Caco-2 (cell line): Measurements from ENCODE around the gene SLC4A9. TPM values are rescaled to one million over a fixed set of nuclear protein-coding genes. Genes with fewer than 3 reads are reported as not detected.

Source experiments
- BruUV-seq: library from RNA; stranded (reverse); fragments of 400-500 nt; replicated peaks from 2 replicates; lab custom pipeline; 2021; lab: Mats Ljungman, UMichigan
- CTCF ChIA-PET: fragments of 300-600 bp; sonication (Branson Sonifier 250); formaldehyde crosslinking; loops from one replicate; lab custom pipeline; 2022; ENCODE audit warnings: antibody characterized with exemption; lab: Charles Lee
- POLR2A ChIA-PET: fragments of 300-600 bp; sonication (Branson Sonifier 250); formaldehyde crosslinking; loops from one replicate; lab custom pipeline; 2022; ENCODE audit warnings: antibody characterized with exemption; lab: Charles Lee
- DNase-seq, 2 experiments: peaks; one replicate each; pipeline versions ENCODE4 v3.0.0 to v3.0.0-alpha.2; 2020 to 2022
- H3K27me3 ChIP-seq: replicated peaks from 2 replicates; pipeline ENCODE4 v1.6.0; 2011; ENCODE audit warnings: low read length; ENCODE audit not compliant: control insufficient read depth, insufficient read depth
- H3K36me3 ChIP-seq: 2 replicates; pipeline ENCODE4 v1.5.1; 2011; ENCODE audit warnings: low read length; ENCODE audit not compliant: control insufficient read depth, insufficient read depth
- H3K4me1 ChIP-seq: fragments of 250-450 bp; sonication (Bioruptor Pico); 2 replicates; pipeline ENCODE4 v1.5.1; 2020; ENCODE audit warnings: mild to moderate bottlenecking
- H3K4me3 ChIP-seq: 2 replicates; pipeline ENCODE4 v1.5.1; 2011; ENCODE audit warnings: low read depth, mild to moderate bottlenecking, control low read depth, low read length
- H3K9me3 ChIP-seq: fragments of 250-450 bp; sonication (Bioruptor Pico); 2 replicates; pipeline ENCODE4 v1.5.1; 2020; ENCODE audit warnings: mild to moderate bottlenecking, moderate library complexity
- H3K27ac Mint-ChIP-seq: one replicate; pipeline ENCODE4 v1.8.0; 2022; ENCODE audit warnings: mixed read lengths; ENCODE audit not compliant: unreplicated experiment
- H3K27me3 Mint-ChIP-seq: one replicate; pipeline ENCODE4 v1.8.0; 2022; ENCODE audit warnings: mixed read lengths; ENCODE audit not compliant: insufficient read depth, unreplicated experiment
- H3K36me3 Mint-ChIP-seq: one replicate; pipeline ENCODE4 v1.8.0; 2022; ENCODE audit warnings: mild to moderate bottlenecking, mixed read lengths; ENCODE audit not compliant: insufficient read depth, unreplicated experiment
- H3K4me1 Mint-ChIP-seq: one replicate; pipeline ENCODE4 v1.8.0; 2022; ENCODE audit warnings: low read depth, mixed read lengths; ENCODE audit not compliant: unreplicated experiment
- H3K4me3 Mint-ChIP-seq: one replicate; pipeline ENCODE4 v1.8.0; 2022; ENCODE audit warnings: mild to moderate bottlenecking, moderate library complexity, mixed read lengths; ENCODE audit not compliant: unreplicated experiment
- H3K9me3 Mint-ChIP-seq: one replicate; pipeline ENCODE4 v1.8.0; 2022; ENCODE audit warnings: mixed read lengths; ENCODE audit not compliant: unreplicated experiment
- intact Hi-C: fragments of 100-400 bp; cut with micrococcal nuclease; formaldehyde crosslinking; loops from one replicate; pipeline ENCODE4 v1.10.0; 2022; ENCODE audit not compliant: unreplicated experiment
- total RNA-seq: library from RNA; stranded (reverse); gene quantifications from 2 replicates; pipeline ENCODE4 v1.2.3, GENCODE V29; 2022
- TF ChIP-seq, protein P1 (sequence below), 2 experiments: fragments of 200-600 bp in 1 of 2; IDR thresholded peaks; 1 replicate in 1 of 2; 2 replicates in 1 of 2; pipeline versions ENCODE4 v1.5.1 to v1.8.0; 2011 to 2022; ENCODE audit warnings: antibody characterized with exemption in 1 of 2, control low read depth in 1 of 2, inconsistent platforms in 1 of 2, low read depth in 1 of 2, low read length in 1 of 2, mild to moderate bottlenecking in 1 of 2, moderate library complexity in 1 of 2; ENCODE audit not compliant: insufficient read depth in 1 of 2, severe bottlenecking in 1 of 2, unreplicated experiment in 1 of 2

The SLC4A9 gene
- total RNA-seq, 1 experiment from 2014 or later = 0.11 TPM

DNA sequence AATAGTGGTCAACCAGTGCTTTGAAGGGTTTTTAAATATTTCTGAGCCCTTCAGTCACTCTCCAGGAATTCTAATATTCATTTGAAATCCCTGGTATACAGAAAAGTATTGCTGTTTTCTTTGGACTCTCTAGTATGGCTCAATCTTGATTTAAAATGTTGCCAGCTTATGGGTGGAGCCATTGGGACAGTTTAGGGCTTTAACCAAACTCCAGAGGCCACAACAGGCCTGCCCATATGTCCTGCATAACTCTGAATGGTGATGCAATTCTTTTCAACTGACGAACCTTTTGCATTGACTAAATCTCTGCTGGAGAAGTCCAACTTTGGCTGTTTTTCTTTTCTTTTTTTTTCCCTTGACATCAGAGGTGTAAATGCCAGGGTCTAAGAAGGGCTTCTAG is 31.3 kb downstream of the SLC4A9 start:
- H3K27ac Mint-ChIP-seq = no peak overlapping the region
- CTCF ChIA-PET = no interaction called here
- DNase-seq = no peak
- H3K4me3 ChIP-seq = no peak overlapping the region
- H3K9me3 Mint-ChIP-seq = no peaks in the 10 kb centered on the region
- TF ChIP-seq, protein P1, sequence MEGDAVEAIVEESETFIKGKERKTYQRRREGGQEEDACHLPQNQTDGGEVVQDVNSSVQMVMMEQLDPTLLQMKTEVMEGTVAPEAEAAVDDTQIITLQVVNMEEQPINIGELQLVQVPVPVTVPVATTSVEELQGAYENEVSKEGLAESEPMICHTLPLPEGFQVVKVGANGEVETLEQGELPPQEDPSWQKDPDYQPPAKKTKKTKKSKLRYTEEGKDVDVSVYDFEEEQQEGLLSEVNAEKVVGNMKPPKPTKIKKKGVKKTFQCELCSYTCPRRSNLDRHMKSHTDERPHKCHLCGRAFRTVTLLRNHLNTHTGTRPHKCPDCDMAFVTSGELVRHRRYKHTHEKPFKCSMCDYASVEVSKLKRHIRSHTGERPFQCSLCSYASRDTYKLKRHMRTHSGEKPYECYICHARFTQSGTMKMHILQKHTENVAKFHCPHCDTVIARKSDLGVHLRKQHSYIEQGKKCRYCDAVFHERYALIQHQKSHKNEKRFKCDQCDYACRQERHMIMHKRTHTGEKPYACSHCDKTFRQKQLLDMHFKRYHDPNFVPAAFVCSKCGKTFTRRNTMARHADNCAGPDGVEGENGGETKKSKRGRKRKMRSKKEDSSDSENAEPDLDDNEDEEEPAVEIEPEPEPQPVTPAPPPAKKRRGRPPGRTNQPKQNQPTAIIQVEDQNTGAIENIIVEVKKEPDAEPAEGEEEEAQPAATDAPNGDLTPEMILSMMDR (IDR thresholded peaks at IDR 0.05; ENCODE audit: insufficient read depth in 1 of 2, low read depth in 1 of 2, low read length in 1 of 2, severe bottlenecking in 1 of 2, unreplicated experiment in 1 of 2) = no peak
- no peaks in the 10 kb centered on the region for H3K9me3 ChIP-seq
- intact Hi-C loops = no loop called here
- POLR2A ChIA-PET = no interaction called here
- no peaks in the 10 kb centered on the region for H3K36me3 ChIP-seq
- H3K36me3 Mint-ChIP-seq = no peaks in the 10 kb centered on the region
- BruUV-seq = no TSS peak
- no peaks in the 10 kb centered on the region for H3K27me3 Mint-ChIP-seq
- no peak overlapping the region for H3K4me3 Mint-ChIP-seq
- no peaks in the 10 kb centered on the region for H3K4me1 ChIP-seq
- H3K27me3 ChIP-seq = no peaks in the 10 kb centered on the region
- H3K4me1 Mint-ChIP-seq = no peaks in the 10 kb centered on the region

DNA sequence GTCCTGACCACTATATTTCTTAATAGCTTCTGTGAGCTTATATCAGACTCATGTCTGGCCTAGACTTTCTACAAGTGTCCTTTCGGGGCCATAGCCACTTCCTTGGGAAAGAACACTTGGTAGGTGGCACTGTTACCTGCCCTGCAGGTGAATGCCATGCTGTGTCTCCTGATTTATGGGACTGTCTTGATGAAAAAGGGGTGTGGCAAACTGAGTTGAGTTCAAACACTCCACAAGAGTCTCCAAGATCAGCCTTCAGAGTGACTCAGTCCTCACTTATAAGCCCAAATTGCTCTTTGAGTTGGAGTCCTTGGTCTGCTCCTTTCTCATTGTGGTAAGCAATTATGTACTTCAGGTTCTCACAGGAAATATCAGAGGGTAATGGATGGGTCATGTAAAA is 31.7 kb downstream of the SLC4A9 start:
- BruUV-seq = no TSS peak
- H3K27ac Mint-ChIP-seq = no peak overlapping the region
- no peak for DNase-seq
- TF ChIP-seq, protein P1 (IDR thresholded peaks at IDR 0.05; ENCODE audit: insufficient read depth in 1 of 2, low read depth in 1 of 2, low read length in 1 of 2, severe bottlenecking in 1 of 2, unreplicated experiment in 1 of 2) = no peak
- no peak overlapping the region for H3K4me3 ChIP-seq
- no peaks in the 10 kb centered on the region for H3K36me3 ChIP-seq
- H3K9me3 ChIP-seq = no peaks in the 10 kb centered on the region
- H3K9me3 Mint-ChIP-seq = no peaks in the 10 kb centered on the region
- H3K4me1 Mint-ChIP-seq = no peaks in the 10 kb centered on the region
- ChIA-PET CTCF (no interaction called here), POLR2A (no interaction called here)
- H3K4me1 ChIP-seq = no peaks in the 10 kb centered on the region
- no peaks in the 10 kb centered on the region for H3K27me3 Mint-ChIP-seq
- intact Hi-C loops = no loop called here
- H3K27me3 ChIP-seq = no peaks in the 10 kb centered on the region
- no peaks in the 10 kb centered on the region for H3K36me3 Mint-ChIP-seq
- H3K4me3 Mint-ChIP-seq = no peak overlapping the region

DNA sequence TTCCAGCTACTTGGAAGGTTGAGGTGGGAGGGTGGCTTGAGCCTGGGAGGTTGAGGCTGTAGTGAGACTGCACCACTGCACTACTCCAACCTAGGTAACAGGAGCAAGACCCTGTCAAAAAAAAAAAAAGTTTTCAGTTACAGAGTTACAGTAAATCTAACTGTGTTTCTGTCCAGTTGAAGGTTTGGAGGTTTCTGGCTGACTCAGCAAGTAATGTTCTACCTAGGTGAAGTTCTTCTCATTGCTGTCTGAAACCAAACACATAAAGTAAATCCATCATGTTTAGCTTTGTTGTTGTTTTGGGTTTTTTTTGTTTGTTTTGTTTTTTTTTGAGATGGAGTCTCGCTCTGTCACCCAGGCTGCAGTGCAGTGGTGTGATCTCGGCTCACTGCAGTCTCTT is 33.7 kb downstream of the SLC4A9 start:
- BruUV-seq = no TSS peak
- H3K4me3 Mint-ChIP-seq = no peak overlapping the region
- no peak overlapping the region for H3K27ac Mint-ChIP-seq
- POLR2A ChIA-PET = no interaction called here
- no peaks in the 10 kb centered on the region for H3K36me3 Mint-ChIP-seq
- H3K9me3 ChIP-seq = no peaks in the 10 kb centered on the region
- no peaks in the 10 kb centered on the region for H3K4me1 ChIP-seq
- H3K27me3 ChIP-seq = no peaks in the 10 kb centered on the region
- CTCF ChIA-PET = no interaction called here
- no peak overlapping the region for H3K4me3 ChIP-seq
- intact Hi-C loops = no loop called here
- H3K4me1 Mint-ChIP-seq = no peaks in the 10 kb centered on the region
- no peaks in the 10 kb centered on the region for H3K36me3 ChIP-seq
- no peaks in the 10 kb centered on the region for H3K27me3 Mint-ChIP-seq
- DNase-seq = no peak
- no peaks in the 10 kb centered on the region for H3K9me3 Mint-ChIP-seq
- TF ChIP-seq, protein P1 (IDR thresholded peaks at IDR 0.05; ENCODE audit: insufficient read depth in 1 of 2, low read depth in 1 of 2, low read length in 1 of 2, severe bottlenecking in 1 of 2, unreplicated experiment in 1 of 2) = no peak
